ENCODE results near the gene ARID4A. TPM values are rescaled to one million over a fixed set of nuclear protein-coding genes. Genes with fewer than 3 reads are reported as not detected.

Gene ARID4A
- total and polyA plus RNA-seq, 9 of the 15 experiments (the other 6 are each of a cell fraction or from before 2014, with no cell fraction given), result 2.4 to 11.5 (median 8.7) TPM

DNA sequence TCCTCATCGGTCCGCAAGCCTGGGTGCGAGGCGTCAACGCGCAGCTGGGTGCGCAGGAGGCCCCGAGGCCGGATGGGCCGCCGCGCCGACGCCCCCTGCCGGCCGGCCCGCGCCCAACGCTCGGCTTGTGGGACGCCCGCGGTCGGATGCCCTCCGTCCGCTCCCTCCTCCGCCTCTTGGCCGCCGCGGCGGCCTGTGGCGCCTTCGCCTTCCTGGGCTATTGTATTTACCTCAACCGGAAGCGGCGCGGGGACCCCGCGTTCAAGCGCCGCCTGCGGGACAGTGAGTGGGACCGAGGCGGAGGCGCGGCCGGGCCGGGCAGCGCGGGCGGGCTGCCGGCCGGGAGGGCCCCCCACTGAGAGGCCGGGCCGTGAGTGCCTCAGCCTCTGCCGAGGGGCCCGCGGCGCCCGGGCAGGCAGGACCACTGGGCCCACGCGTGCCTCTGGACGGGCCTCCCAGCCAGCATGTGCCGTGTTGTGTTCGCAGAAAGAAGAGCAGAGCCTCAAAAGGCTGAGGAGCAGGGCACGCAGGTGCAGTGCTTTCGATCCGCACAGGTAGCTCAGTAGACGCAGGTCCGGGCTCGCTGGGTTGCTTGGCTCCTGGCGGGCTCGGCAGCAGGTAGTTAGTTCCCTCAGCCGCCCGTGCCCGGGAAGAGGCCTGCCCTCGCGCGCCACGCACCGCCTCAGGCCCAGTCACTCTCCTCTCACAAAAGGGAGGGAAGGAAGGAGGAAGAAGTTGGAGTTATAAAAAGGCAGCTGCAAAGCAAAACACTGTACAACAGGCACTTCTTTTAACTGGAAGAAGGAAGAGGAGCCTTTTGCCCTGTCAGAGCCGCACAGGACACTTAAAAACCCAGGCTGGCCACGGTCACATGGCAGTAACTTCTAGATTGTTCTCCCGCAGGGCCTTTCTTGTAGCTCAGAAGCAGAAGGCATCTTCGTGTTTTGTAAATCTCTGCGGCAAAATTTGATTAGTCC is 97.7 kb downstream of the ARID4A start, which contains the start of gene TOMM20L (continued):
- TF ChIP-seq, protein P1, sequence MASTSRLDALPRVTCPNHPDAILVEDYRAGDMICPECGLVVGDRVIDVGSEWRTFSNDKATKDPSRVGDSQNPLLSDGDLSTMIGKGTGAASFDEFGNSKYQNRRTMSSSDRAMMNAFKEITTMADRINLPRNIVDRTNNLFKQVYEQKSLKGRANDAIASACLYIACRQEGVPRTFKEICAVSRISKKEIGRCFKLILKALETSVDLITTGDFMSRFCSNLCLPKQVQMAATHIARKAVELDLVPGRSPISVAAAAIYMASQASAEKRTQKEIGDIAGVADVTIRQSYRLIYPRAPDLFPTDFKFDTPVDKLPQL (IDR thresholded peaks at IDR 0.05; ENCODE audit: extremely low read depth, insufficient read length), result no peak
- no peak for TF ChIP-seq TAF1 (IDR thresholded peaks at IDR 0.05; ENCODE audit: control insufficient read depth, extremely low read depth, insufficient read depth, low read length, severe bottlenecking)
- TF ChIP-seq, protein P2, sequence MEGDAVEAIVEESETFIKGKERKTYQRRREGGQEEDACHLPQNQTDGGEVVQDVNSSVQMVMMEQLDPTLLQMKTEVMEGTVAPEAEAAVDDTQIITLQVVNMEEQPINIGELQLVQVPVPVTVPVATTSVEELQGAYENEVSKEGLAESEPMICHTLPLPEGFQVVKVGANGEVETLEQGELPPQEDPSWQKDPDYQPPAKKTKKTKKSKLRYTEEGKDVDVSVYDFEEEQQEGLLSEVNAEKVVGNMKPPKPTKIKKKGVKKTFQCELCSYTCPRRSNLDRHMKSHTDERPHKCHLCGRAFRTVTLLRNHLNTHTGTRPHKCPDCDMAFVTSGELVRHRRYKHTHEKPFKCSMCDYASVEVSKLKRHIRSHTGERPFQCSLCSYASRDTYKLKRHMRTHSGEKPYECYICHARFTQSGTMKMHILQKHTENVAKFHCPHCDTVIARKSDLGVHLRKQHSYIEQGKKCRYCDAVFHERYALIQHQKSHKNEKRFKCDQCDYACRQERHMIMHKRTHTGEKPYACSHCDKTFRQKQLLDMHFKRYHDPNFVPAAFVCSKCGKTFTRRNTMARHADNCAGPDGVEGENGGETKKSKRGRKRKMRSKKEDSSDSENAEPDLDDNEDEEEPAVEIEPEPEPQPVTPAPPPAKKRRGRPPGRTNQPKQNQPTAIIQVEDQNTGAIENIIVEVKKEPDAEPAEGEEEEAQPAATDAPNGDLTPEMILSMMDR (IDR thresholded peaks at IDR 0.05 in 2 of 3, conservative IDR thresholded peaks at IDR 0.05 in 1 of 3; ENCODE audit: insufficient read depth in 2 of 3, low read depth in 1 of 3, low read length in 3 of 3), result peak; percentile 40 to 85 (median 53)
- TF ChIP-seq, protein P3, sequence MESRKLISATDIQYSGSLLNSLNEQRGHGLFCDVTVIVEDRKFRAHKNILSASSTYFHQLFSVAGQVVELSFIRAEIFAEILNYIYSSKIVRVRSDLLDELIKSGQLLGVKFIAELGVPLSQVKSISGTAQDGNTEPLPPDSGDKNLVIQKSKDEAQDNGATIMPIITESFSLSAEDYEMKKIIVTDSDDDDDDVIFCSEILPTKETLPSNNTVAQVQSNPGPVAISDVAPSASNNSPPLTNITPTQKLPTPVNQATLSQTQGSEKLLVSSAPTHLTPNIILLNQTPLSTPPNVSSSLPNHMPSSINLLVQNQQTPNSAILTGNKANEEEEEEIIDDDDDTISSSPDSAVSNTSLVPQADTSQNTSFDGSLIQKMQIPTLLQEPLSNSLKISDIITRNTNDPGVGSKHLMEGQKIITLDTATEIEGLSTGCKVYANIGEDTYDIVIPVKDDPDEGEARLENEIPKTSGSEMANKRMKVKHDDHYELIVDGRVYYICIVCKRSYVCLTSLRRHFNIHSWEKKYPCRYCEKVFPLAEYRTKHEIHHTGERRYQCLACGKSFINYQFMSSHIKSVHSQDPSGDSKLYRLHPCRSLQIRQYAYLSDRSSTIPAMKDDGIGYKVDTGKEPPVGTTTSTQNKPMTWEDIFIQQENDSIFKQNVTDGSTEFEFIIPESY (CRISPR knock-in tag; IDR thresholded peaks at IDR 0.05), result peak; percentile 62; the same call in 1 of the 2 replicates
- TF ChIP-seq ZNF239 (CRISPR knock-in tag; IDR thresholded peaks at IDR 0.05), result no peak
- no peak for TF ChIP-seq NR2C1 (IDR thresholded peaks at IDR 0.05)
- TF ChIP-seq NR2C1 (tag; IDR thresholded peaks at IDR 0.05), result no peak
- no peak for TF ChIP-seq RBM15 (IDR thresholded peaks at IDR 0.05; ENCODE audit: insufficient read depth, low read length)
- TF ChIP-seq SMARCB1 (IDR thresholded peaks at IDR 0.05; ENCODE audit: insufficient read length, low read depth), result no peak
- no peak for TF ChIP-seq FOXK1 (CRISPR knock-in tag; IDR thresholded peaks at IDR 0.05; ENCODE audit: borderline replicate concordance)
- TF ChIP-seq CBX5 (IDR thresholded peaks at IDR 0.05; ENCODE audit: borderline replicate concordance, low read depth), result no peak
- no peak for TF ChIP-seq MYBL2 (IDR thresholded peaks at IDR 0.05; ENCODE audit: low read depth)
- TF ChIP-seq MYBL2 (CRISPR knock-in tag; IDR thresholded peaks at IDR 0.05; ENCODE audit: borderline replicate concordance), result no peak
- 0 out of 2 replicates have a peak, but pooled peaks have one; percentile 19 for TF ChIP-seq CREM (IDR thresholded peaks at IDR 0.05; ENCODE audit: low read depth)
- peak; percentile 35; the same call in 1 of the 2 replicates for TF ChIP-seq ZFX (CRISPR knock-in tag; IDR thresholded peaks at IDR 0.05)
- TF ChIP-seq, protein P4, sequence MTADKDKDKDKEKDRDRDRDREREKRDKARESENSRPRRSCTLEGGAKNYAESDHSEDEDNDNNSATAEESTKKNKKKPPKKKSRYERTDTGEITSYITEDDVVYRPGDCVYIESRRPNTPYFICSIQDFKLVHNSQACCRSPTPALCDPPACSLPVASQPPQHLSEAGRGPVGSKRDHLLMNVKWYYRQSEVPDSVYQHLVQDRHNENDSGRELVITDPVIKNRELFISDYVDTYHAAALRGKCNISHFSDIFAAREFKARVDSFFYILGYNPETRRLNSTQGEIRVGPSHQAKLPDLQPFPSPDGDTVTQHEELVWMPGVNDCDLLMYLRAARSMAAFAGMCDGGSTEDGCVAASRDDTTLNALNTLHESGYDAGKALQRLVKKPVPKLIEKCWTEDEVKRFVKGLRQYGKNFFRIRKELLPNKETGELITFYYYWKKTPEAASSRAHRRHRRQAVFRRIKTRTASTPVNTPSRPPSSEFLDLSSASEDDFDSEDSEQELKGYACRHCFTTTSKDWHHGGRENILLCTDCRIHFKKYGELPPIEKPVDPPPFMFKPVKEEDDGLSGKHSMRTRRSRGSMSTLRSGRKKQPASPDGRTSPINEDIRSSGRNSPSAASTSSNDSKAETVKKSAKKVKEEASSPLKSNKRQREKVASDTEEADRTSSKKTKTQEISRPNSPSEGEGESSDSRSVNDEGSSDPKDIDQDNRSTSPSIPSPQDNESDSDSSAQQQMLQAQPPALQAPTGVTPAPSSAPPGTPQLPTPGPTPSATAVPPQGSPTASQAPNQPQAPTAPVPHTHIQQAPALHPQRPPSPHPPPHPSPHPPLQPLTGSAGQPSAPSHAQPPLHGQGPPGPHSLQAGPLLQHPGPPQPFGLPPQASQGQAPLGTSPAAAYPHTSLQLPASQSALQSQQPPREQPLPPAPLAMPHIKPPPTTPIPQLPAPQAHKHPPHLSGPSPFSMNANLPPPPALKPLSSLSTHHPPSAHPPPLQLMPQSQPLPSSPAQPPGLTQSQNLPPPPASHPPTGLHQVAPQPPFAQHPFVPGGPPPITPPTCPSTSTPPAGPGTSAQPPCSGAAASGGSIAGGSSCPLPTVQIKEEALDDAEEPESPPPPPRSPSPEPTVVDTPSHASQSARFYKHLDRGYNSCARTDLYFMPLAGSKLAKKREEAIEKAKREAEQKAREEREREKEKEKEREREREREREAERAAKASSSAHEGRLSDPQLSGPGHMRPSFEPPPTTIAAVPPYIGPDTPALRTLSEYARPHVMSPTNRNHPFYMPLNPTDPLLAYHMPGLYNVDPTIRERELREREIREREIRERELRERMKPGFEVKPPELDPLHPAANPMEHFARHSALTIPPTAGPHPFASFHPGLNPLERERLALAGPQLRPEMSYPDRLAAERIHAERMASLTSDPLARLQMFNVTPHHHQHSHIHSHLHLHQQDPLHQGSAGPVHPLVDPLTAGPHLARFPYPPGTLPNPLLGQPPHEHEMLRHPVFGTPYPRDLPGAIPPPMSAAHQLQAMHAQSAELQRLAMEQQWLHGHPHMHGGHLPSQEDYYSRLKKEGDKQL (CRISPR knock-in tag; IDR thresholded peaks at IDR 0.05; ENCODE audit: borderline replicate concordance), result no peak
